RKO (cell line): Measurements from ENCODE around the gene NUDC.
A peak's percentile ranks its signal among the peaks of the same experiment; 100 is the strongest.
"Not testable (repeated sequence)": the region's sequence is repeated elsewhere in the genome, so short reads cannot be mapped to it uniquely, and the experiment has no call there.

ENCODE experiments used
- DNase-seq: peaks from one replicate; pipeline ENCODE4 v3.0.0-alpha.2; 2016; ENCODE audit warnings: low spot score

NUDC gene

DNA sequence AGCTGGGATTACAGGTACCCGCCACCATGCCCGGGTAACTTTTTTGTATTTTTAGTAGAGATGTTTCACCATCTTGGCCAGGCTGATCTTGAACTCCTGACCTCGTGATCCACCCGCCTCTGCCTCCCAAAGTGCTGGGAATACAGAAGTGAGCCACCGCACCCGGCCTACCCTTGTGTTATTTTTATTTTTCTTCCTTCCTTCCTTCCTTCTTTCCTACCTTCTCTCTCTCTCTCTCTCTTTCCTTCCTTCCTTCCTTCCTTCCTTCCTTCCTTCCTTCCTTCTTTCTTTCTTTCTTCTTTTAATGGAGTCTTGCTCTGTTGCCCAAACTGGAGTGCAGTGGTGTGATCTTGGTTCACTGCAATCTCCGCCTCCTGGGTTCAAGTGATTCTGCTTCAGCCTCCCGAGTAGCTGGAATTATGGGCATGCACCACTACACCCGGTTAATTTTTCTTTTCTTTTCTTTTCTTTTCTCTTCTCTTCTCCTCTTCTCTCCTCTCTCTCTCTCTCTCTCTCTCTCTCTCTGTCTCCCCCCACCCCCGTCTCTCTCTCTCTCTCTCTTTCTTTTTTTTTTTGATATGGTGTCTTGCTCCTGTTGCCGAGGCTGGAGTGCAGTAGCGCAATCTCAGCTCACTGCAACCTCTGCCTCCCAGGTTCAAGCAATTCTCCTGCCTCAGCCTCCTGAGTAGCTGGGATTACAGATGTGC is 68.0 kb downstream of the NUDC start:
- DNase-seq: not testable (repeated sequence)

DNA sequence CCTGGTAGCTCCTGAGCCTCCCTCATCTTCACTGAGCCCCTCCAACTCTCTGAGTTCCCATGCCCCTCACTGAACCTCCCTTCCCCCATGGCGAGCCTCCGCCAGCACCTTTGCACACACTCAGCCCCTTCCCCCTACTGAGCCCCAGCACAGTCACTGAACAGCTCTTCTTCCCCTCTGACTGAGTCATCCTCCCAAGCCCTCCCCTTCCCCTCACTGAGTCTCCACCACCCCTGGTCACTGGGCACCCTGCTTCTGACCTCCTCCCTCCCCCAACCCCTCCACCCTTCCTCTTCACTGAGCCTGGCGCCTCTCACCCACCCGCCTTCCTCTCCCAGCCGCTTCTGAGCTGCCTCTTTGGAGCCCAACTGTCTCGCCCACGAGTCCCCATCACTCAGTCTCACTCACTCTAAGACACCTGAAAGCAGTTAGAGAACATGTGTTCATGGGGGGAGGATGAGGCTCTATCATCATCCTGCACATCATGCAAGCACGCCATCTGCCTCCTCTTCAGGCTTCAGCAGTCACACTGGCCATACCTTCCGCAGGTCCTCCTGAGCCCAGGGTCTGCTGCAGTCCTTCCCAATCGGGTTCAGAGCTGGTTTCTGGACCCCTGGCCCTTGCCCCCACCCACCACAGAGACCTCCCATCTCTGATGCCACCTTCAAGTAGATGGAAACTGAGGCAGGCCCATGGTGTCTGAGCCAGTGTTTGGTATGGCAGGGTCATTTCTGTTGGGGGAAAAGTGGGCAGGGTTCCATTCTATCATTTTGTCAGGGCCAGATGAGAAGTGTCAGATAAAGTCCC is 70.0 kb downstream of the NUDC start:
- DNase-seq: no peak

DNA sequence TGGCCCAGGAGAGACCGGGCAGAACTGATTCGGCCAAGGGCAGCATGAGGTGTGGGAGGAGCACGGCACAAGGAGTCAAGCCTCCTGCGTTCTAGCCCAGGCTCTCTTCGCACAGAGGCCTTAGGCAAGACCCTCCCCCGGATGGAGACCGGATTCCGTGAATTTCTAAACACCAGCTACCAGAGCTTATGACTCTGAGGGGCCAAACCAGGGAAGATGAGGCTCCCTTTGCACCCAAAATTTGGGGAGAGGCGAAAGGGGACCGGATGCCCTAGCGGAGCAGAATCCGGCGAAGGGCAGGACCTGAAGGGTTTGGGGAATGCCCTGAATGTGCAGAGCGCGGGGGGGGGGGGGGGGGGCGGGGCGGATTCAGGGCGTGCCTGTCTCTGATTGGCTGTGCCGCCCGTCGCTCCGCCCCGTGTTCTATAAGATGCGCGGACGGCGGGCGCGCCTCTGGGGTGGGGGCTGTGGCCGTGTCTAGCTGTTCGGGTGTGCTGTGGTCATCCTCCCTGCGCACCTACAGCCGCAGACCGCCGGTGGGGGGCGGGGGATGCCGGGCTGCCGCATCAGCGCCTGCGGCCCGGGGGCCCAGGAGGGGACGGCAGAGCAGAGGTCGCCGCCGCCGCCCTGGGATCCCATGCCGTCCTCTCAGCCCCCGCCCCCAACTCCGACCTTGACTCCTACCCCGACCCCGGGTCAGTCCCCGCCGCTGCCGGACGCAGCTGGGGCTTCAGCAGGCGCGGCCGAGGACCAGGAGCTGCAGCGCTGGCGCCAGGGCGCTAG is 71.9 kb downstream of the NUDC start, which contains the start of gene TRNP1:
Gene TRNP1, plus strand, starts transcription at position 456 of the 783 bp plus-strand sequence. Its CDS starts 95 bp downstream, at position 551.
- peak; percentile 89 for DNase-seq

DNA sequence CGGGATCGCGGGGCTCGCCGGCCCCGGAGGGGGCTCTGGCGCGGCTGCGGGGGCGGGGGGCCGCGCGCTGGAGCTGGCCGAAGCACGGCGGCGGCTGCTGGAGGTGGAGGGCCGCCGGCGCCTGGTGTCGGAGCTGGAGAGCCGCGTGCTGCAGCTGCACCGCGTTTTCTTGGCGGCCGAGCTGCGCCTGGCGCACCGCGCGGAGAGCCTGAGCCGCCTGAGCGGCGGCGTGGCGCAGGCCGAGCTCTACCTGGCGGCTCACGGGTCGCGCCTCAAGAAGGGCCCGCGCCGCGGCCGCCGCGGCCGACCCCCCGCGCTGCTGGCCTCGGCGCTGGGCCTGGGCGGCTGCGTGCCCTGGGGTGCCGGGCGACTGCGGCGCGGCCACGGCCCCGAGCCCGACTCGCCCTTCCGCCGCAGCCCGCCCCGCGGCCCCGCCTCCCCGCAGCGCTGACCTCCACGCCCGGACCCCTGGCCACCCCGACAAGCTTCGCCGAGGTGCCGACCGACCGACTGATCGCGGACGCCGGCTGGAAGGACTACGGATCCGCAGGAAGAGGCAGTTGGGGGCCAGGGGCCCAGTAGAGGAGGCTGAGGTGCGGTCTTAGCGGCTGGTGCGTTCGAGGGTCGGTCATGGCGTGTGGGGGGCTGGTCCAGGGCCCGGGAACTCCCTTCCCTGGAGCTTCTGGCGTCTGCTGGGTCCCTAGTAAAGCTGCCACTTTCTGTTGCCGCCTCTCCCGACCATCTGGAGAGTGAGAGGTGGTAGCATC is 72.7 kb downstream of the NUDC start:
- peak; percentile 43 for DNase-seq

DNA sequence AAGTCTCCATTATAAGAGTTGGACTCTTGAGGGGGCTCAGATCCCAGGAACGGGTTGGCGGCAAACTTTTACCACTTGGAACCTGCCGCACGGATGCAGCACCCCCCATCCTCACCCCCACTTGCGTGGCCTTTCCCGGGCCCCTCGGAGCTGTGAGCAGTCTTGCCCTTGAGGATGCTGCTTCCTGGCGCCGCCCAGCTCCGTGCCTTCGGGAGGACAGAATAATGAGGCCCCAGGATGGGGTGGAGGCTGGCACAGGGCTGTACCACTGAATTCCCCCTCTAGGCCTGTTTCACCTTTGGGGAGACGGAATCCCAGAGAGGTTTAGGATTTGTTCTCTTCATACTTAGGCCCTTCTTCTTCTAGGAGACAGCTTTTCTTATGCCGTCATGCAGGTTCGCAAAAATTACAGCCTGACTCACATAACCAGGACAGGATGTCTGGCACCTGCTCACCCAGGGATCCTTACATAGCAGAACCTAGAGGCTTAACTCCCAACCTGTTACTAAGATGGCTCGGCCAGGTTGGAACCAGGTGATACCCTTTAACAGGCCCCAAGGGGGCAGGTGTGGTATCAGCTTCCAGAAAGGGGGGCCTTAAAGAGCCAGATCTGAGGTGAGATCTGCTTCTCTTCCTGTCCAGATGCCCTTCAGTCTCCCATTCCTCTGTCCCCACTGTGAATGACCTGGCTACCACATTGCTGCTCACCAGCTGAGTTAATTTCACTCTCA is 73.4 kb downstream of the NUDC start:
- peak; percentile 54 for DNase-seq

DNA sequence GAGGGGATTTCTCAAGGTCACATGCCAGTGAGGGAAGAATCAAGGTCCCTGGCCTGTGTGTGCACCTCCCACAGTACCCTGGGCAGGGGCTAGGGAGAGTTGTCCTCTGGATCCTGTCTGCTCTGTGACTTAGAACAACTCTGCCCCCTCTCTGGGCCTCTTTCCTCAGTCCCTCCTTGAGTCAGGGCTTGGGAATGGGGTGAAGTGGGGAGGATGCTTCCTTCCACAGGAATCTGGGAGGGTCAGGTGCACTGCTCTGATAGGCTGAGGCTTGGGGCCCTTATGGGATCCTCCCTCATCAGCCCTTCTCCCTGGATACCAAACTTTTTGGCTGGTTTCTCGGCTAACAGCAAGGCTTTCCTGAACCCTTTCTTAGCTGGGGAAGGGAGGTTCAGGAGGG is 74.5 kb downstream of the NUDC start:
- no peak for DNase-seq
